Esophagus muscularis mucosa (tissue), 4 donors: Measurements from ENCODE around the gene ACTC1. TPM values are rescaled to one million over a fixed set of nuclear protein-coding genes. Genes with fewer than 3 reads are reported as not detected.
"Not testable (repeated sequence)": the region's sequence is repeated elsewhere in the genome, so short reads cannot be mapped to it uniquely, and the experiment has no call there.

Experiments used
- DNase-seq: peaks from one replicate; pipeline ENCODE4 v3.0.0-alpha.2; 2017; ENCODE audit errors: extremely low spot score
- H3K27ac ChIP-seq, 4 donors: fragments of 200-600 bp; sonication (generic); replicated peaks in 1 of 4; 1 replicate in 3 of 4; 2 replicates in 1 of 4; pipeline ENCODE4 v1.5.1; 2016 to 2019; ENCODE audit warnings: mild to moderate bottlenecking in 1 of 4
- H3K27me3 ChIP-seq, 4 donors: fragments of 200-600 bp; sonication (generic); one replicate each; pipeline versions ENCODE4 v1.5.1 to v1.6.0; 2016 to 2019
- H3K36me3 ChIP-seq, 4 donors: fragments of 200-600 bp; sonication (generic); one replicate each; pipeline ENCODE4 v1.5.1; 2016 to 2019
- H3K4me1 ChIP-seq, 4 donors: fragments of 200-600 bp; sonication (generic); one replicate each; pipeline ENCODE4 v1.5.1; 2016 to 2019
- H3K4me3 ChIP-seq, 4 donors: fragments of 200-600 bp; sonication (generic); 1 replicate in 2 of 4; 2 replicates in 2 of 4; pipeline ENCODE4 v1.5.1; 2016 to 2019; ENCODE audit warnings: mild to moderate bottlenecking in 4 of 4, moderate library complexity in 1 of 4
- H3K9me3 ChIP-seq, 4 donors: fragments of 200-600 bp; sonication (generic); 1 replicate in 3 of 4; 2 replicates in 1 of 4; pipeline ENCODE4 v1.5.1; 2016 to 2019
- EP300 ChIP-seq: sonication (generic); formaldehyde crosslinking; IDR thresholded peaks from one replicate; pipeline ENCODE4 v1.6.1; 2017; ENCODE audit warnings: antibody characterized with exemption
- POLR2A ChIP-seq: fragments of 450-650 bp; IDR thresholded peaks from one replicate; pipeline ENCODE4 v1.6.1; 2017; ENCODE audit warnings: antibody characterized with exemption, moderate library complexity, mild to moderate bottlenecking, low read depth
- POLR2AphosphoS5 ChIP-seq, 2 donors: sonication (generic); formaldehyde crosslinking; IDR thresholded peaks; one replicate each; pipeline ENCODE4 v1.6.1; 2017; ENCODE audit warnings: antibody characterized with exemption in 2 of 2
- WGBS: methylation state at CpG from one replicate; pipeline ENCODE4 v1.1.5; 2018; 5-methylcytosine and 5-hydroxymethylcytosine counted together
- intact Hi-C: fragments of 100-400 bp; cut with DNase I; formaldehyde crosslinking; loops from one replicate; pipeline ENCODE4 v1.15.1; 2023
- total RNA-seq, 4 donors: library from RNA; depleted of rRNA; stranded (reverse); fragments of >200 nt; gene quantifications; one replicate each; pipeline versions ENCODE4 v1.1.0 to v1.2.1, GENCODE V29; 2016
- TF ChIP-seq, protein P1 (sequence below), 3 experiments: fragments of 200-600 bp in 2 of 3; fragments of 450-650 bp in 1 of 3; sonication (generic) in 2 of 3; IDR thresholded peaks; one replicate each; pipeline ENCODE4 v1.5.1; 2017 to 2019; ENCODE audit warnings: antibody characterized with exemption in 3 of 3, mild to moderate bottlenecking in 2 of 3, moderate library complexity in 1 of 3

The ACTC1 gene
- total RNA-seq, 4 donors from 2014 or later, result 4.7 to 8.7 (median 7.3) TPM

DNA sequence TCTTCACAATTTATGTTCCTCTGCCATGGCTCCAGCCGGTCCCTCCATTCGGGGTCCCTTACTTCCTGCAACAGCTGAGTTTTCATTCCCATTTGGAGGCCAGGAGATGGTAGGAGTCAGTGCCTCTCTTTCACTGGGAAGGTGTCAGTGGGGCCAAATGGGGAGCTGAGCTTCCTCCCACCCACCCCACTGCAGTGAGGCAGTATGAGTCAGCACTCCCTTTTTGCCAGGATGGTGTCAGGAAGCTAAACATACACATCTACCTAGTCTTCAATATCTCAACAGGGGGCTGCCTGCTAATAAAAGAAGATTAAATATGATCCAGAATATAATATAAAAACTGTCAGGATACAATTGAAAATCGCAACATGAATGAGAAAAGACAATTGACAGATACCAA, 12.7 kb upstream of the ACTC1 start:
- no peaks in the 10 kb centered on the region for H3K9me3 ChIP-seq
- no peak overlapping the region for H3K27ac ChIP-seq
- DNase-seq, result no peak
- 92% methylated on average over 3 of the region's 3 CpGs for WGBS
- intact Hi-C loops, result no loop called here
- H3K4me1 ChIP-seq, result no peaks in the 10 kb centered on the region
- no peaks in the 10 kb centered on the region for H3K27me3 ChIP-seq
- TF ChIP-seq EP300, result no peak
- TF ChIP-seq, protein P1, sequence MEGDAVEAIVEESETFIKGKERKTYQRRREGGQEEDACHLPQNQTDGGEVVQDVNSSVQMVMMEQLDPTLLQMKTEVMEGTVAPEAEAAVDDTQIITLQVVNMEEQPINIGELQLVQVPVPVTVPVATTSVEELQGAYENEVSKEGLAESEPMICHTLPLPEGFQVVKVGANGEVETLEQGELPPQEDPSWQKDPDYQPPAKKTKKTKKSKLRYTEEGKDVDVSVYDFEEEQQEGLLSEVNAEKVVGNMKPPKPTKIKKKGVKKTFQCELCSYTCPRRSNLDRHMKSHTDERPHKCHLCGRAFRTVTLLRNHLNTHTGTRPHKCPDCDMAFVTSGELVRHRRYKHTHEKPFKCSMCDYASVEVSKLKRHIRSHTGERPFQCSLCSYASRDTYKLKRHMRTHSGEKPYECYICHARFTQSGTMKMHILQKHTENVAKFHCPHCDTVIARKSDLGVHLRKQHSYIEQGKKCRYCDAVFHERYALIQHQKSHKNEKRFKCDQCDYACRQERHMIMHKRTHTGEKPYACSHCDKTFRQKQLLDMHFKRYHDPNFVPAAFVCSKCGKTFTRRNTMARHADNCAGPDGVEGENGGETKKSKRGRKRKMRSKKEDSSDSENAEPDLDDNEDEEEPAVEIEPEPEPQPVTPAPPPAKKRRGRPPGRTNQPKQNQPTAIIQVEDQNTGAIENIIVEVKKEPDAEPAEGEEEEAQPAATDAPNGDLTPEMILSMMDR (IDR thresholded peaks at IDR 0.05), result no peak
- no peak for TF ChIP-seq POLR2AphosphoS5 (IDR thresholded peaks at IDR 0.05)
- no peak for TF ChIP-seq POLR2A
- no peaks in the 10 kb centered on the region for H3K36me3 ChIP-seq
- no peak overlapping the region for H3K4me3 ChIP-seq

DNA sequence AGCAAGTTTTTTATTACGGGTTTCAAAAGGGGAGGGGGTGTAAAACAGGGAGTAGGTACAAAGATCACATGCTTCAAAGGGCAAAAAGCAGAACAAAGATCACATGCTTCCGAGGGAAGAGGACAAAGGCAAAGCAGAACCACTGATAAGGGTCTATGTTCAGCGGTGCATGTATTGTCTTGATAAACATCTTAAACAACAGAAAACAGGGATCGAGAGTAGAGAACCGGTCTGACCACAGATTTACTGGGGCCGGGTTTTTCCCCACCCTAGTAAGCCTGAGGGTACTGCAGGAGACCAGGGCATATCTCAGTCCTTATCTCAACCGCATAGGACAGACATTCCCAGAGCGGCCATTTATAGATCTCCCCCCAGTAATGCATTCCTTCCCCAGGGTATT, 11.9 kb upstream of the ACTC1 start:
- H3K27me3 ChIP-seq, H3K4me3 ChIP-seq, DNase-seq, H3K36me3 ChIP-seq, H3K9me3 ChIP-seq, H3K27ac ChIP-seq, H3K4me1 ChIP-seq, intact Hi-C loops: not testable (repeated sequence)
- 88% methylated on average over 8 of the region's 8 CpGs for WGBS

DNA sequence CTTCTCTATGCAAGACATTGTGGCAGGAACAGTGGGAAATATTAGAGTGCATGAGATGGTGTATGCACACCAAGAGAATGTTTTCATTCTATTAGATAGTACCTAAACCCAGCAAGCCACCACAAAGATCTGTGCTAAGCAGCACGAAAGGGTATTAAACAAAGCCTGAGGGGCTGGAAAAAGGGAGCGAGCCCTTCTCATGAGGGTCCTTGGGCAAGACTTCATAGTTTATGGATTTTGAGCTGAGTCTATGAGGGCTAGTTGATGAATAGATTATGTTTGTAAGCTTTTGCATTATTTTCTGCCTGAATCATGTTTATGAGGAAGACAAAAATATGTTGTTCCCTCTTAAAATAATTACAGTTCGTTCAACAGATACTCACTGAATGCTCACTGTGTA, 9.4 kb upstream of the ACTC1 start:
- H3K4me3 ChIP-seq, result no peak overlapping the region
- no peaks in the 10 kb centered on the region for H3K27me3 ChIP-seq
- TF ChIP-seq POLR2A (no peak), EP300 (no peak), POLR2AphosphoS5 (IDR thresholded peaks at IDR 0.05) (no peak)
- TF ChIP-seq, protein P1 (IDR thresholded peaks at IDR 0.05), result no peak
- H3K36me3 ChIP-seq, result no peaks in the 10 kb centered on the region
- no peaks in the 10 kb centered on the region for H3K9me3 ChIP-seq
- H3K27ac ChIP-seq, result no peak overlapping the region
- H3K4me1 ChIP-seq, result peaks cover 0 to 1% (median 0%) of the 10 kb centered on the region in 4 donors
- DNase-seq, result no peak
- WGBS, result 78% methylated on average over 3 of the region's 3 CpGs
- intact Hi-C loops, result no loop called here

DNA sequence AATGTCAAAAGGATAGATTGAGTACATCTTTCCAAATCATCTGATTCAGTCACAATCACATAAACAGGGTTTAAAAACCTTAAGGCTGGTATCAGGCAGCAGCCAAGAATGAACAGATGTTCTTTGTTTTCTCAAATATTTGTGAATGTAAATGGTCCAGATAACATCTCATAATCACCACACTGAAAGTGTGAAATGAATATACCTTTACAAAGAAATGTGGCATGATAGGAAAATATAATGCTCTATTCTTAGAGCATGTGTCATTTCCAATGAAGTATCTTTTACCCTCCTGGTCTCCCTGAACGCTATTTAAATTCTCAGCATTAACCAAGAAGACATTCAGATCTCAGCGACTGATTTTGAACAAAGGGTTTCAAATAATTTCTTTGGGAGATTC, 8.8 kb upstream of the ACTC1 start:
- TF ChIP-seq POLR2A, result no peak
- no peak for TF ChIP-seq POLR2AphosphoS5 (IDR thresholded peaks at IDR 0.05)
- TF ChIP-seq EP300, result no peak
- TF ChIP-seq, protein P1 (IDR thresholded peaks at IDR 0.05), result no peak
- intact Hi-C loops, result no loop called here

DNA sequence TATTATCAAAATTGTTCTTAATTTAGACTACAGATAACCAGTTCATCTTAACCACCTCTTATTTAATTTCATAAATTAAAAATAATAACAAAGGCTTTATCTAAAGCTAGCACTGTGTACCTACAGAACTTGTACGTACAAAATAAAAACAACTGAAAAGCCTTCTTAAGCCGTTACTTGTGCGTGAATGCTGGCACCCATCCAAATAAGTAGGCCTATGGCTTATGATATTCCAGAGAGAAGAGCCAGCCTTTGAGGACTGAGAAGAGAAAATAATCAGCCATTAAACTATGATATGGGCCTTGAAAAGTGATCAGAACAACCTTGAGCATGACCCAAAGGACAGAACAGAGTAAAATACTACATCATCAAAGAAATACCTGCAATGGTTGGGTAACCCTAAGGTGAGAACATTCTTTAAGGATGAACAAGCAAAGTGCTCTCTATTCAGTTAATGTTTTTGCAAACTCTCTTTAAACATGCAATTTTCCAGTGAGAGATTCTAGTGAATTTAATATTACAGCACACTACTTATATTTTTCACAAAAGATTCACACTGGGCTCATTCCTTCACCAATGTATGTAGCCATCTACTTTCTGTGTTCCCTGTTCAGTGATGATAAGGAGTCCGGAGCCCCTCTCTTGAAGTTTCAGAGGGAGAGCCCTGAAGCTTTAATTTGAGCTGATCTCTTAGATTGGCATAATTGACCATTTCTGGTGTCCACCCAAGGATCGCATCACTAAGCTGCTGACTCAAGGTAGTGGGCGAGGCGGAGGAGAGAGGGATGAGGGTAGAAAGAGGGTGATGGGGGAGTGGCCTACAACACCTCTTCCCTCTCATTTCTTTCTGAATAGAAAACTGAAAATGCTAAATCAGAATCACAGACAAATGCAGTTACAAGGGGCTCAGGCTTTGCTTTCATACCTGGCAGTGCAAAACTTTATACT, 7.7 kb upstream of the ACTC1 start:
- no peak for TF ChIP-seq POLR2AphosphoS5 (IDR thresholded peaks at IDR 0.05)
- no peak for TF ChIP-seq POLR2A
- TF ChIP-seq EP300, result no peak
- TF ChIP-seq, protein P1 (IDR thresholded peaks at IDR 0.05), result no peak
- 91% methylated on average over 7 of the region's 7 CpGs for WGBS
- no peaks in the 10 kb centered on the region for H3K27me3 ChIP-seq
- no peak for DNase-seq
- intact Hi-C loops, result no loop called here
- no peaks in the 10 kb centered on the region for H3K36me3 ChIP-seq
- no peaks in the 10 kb centered on the region for H3K9me3 ChIP-seq
- no peak overlapping the region for H3K4me3 ChIP-seq
- H3K4me1 ChIP-seq, result peaks cover 5 to 10% (median 8%) of the 10 kb centered on the region in 4 donors
- H3K27ac ChIP-seq, result no peak overlapping the region

More for the DNA sequence above, 8.8 kb upstream of the ACTC1 start:
- no peaks in the 10 kb centered on the region for H3K36me3 ChIP-seq
- H3K27me3 ChIP-seq, result no peaks in the 10 kb centered on the region
- H3K27ac ChIP-seq, result no peak overlapping the region
- H3K4me3 ChIP-seq, result no peak overlapping the region
- peaks cover 0 to 8% (median 3%) of the 10 kb centered on the region in 4 donors for H3K4me1 ChIP-seq
- 66% methylated on average over 2 of the region's 2 CpGs for WGBS
- no peaks in the 10 kb centered on the region for H3K9me3 ChIP-seq
- no peak for DNase-seq
